Measurements from ENCODE around the gene ANTXR2.
"Not testable (repeated sequence)": the region's sequence is repeated elsewhere in the genome, so short reads cannot be mapped to it uniquely, and the experiment has no call there.

ANTXR2 gene

GRCh38 chr4:79905212-79905611, 167.8 kb downstream of the ANTXR2 start:
- no peak for DNase-seq

- DNase-seq = no peak
Measured at GRCh38 chr4:79904331-79904730, 168.7 kb downstream of the ANTXR2 start.

GRCh38 chr4:79900182-79900581, 172.8 kb downstream of the ANTXR2 start:
- DNase-seq = no peak

GRCh38 chr4:79899481-79899880, 173.5 kb downstream of the ANTXR2 start:
- DNase-seq = no peak

GRCh38 chr4:79898055-79898454, 175.0 kb downstream of the ANTXR2 start:
- DNase-seq = no peak

- DNase-seq = no peak
Measured at GRCh38 chr4:79897174-79897573, 175.9 kb downstream of the ANTXR2 start.

- no peak for DNase-seq
Measured at GRCh38 chr4:79893456-79893855, 179.6 kb downstream of the ANTXR2 start.

GRCh38 chr4:79889026-79889425, 184.0 kb downstream of the ANTXR2 start:
- DNase-seq = not testable (repeated sequence)

GRCh38 chr4:79886557-79886956, 186.5 kb downstream of the ANTXR2 start:
- no peak for DNase-seq

GRCh38 chr4:79886021-79886420, 187.0 kb downstream of the ANTXR2 start:
- DNase-seq = no peak

GRCh38 chr4:79883290-79883689, 189.7 kb downstream of the ANTXR2 start:
- DNase-seq = no peak

- no peak for DNase-seq
Measured at GRCh38 chr4:79882806-79883205, 190.2 kb downstream of the ANTXR2 start.

- DNase-seq = no peak
Measured at GRCh38 chr4:79881407-79881806, 191.6 kb downstream of the ANTXR2 start.

- no peak for DNase-seq
Measured at GRCh38 chr4:79877511-79877910, 195.5 kb downstream of the ANTXR2 start.

GRCh38 chr4:79875344-79875899, 197.6 kb downstream of the ANTXR2 start:
- DNase-seq = no peak

- no peak for DNase-seq
Measured at GRCh38 chr4:79874197-79874596, 198.8 kb downstream of the ANTXR2 start.

- DNase-seq = no peak
Measured at GRCh38 chr4:79872738-79873137, 200.3 kb downstream of the ANTXR2 start.

GRCh38 chr4:79871961-79872360, 201.1 kb downstream of the ANTXR2 start:
- DNase-seq = no peak

GRCh38 chr4:79869597-79870237, 203.3 kb downstream of the ANTXR2 start:
- DNase-seq = no peak

GRCh38 chr4:79865201-79865597, 207.8 kb downstream of the ANTXR2 start:
- no peak for DNase-seq

- DNase-seq = no peak
Measured at GRCh38 chr4:79864500-79865200, 208.4 kb downstream of the ANTXR2 start.

GRCh38 chr4:79863333-79863732, 209.7 kb downstream of the ANTXR2 start:
- no peak for DNase-seq

GRCh38 chr4:79862821-79863220, 210.2 kb downstream of the ANTXR2 start:
- no peak for DNase-seq

GRCh38 chr4:79857811-79858210, 215.2 kb downstream of the ANTXR2 start:
- DNase-seq = no peak
